Measurements from ENCODE around the gene CORO6. TPM values are rescaled to one million over a fixed set of nuclear protein-coding genes. Genes with fewer than 3 reads are reported as not detected.
A peak's percentile ranks its signal among the peaks of the same experiment; 100 is the strongest.

The CORO6 gene
- polyA plus RNA-seq, 2 of the 4 experiments (the other 2 are of a cell fraction) = 5.0 to 10.1 TPM

GRCh38 chr17:29593591-29594518, 28.9 kb downstream of the CORO6 start (continued):
- no peak for TF ChIP-seq BHLHE40 (IDR thresholded peaks at IDR 0.05; ENCODE audit: low read depth, low read length)

- FAIRE-seq = no peak
- Histone ChIP-seq H3K4me2 (peak within 1 kb of the TSS; percentile 95), H3K27ac (peak within 1 kb of the TSS; percentile 95 to 96), H3K9me3 (no peaks in the 10 kb centered on the region), H3K4me1 (peaks cover 41% of the 10 kb centered on the region), H3K4me3 (peak within 1 kb of the TSS; percentile 82)
- TF ChIP-seq CHD4 (IDR thresholded peaks at IDR 0.05; ENCODE audit: borderline replicate concordance) (0 out of 2 replicates have a peak, but pooled peaks have one; percentile 37), MAX (IDR thresholded peaks at IDR 0.05) (peak; percentile 34; the same call in 1 of the 2 replicates), USF2 (IDR thresholded peaks at IDR 0.05) (no peak), POLR2A (IDR thresholded peaks at IDR 0.05; ENCODE audit: low read length) (peak; percentile 15; the same call in 1 of the 2 replicates), REST (IDR thresholded peaks at IDR 0.05) (peak; percentile 28; the same call in 1 of the 2 replicates)
- CTCF ChIA-PET = interaction anchor here (0.6 to 11.5 kb wide), 24 partner anchors 8 to 640 kb away, joined by 3 to 474 read pairs (median 4); partner anchors contain the start of genes ABHD15 and TP53I13
- POLR2A ChIA-PET = interaction anchor here (0.5 to 3.0 kb wide), 8 partner anchors 9 to 642 kb away, joined by 3 to 21 read pairs (median 4); partner anchors contain the start of genes ABHD15, NUFIP2, PHF12 and TP53I13
- peak in 1 of 2 experiments; percentile 66 for DNase-seq (ENCODE audit: low read depth in 1 of 2, low spot score in 1 of 2)
- WGBS (ENCODE audit: missing lambda C conversion rate) = 2% methylated on average over 12 of the region's 96 CpGs
- peak in 1 of 2 experiments; percentile 9; a peak in 2 of 6 replicates for ATAC-seq
Observed at GRCh38 chr17:29592850-29593551, 29.7 kb downstream of the CORO6 start, which contains the start of gene ANKRD13B. Gene ANKRD13B, plus strand, starts transcription at chr17:29593132. Its CDS starts 490 bp downstream, at chr17:29593622.

GRCh38 chr17:29591737-29592608, 30.7 kb downstream of the CORO6 start:
- peaks cover 51% of the 10 kb centered on the region for H3K4me1 ChIP-seq
- H3K27ac ChIP-seq = peak overlapping the region; percentile 95 to 96
- FAIRE-seq = peak; percentile 91
- peak overlapping the region; percentile 95 for H3K4me2 ChIP-seq
- ATAC-seq = peak; percentile 56 to 82
- H3K4me3 ChIP-seq = peak overlapping the region; percentile 82
- H3K9me3 ChIP-seq = no peaks in the 10 kb centered on the region
- WGBS (ENCODE audit: missing lambda C conversion rate) = 6% methylated on average over 25 of the region's 25 CpGs
- peak; percentile 95 for DNase-seq (ENCODE audit: low read depth in 1 of 2, low spot score in 1 of 2)
- ChIA-PET POLR2A (interaction anchor here (1.0 to 3.0 kb wide), 14 partner anchors 8 to 641 kb away, joined by 3 to 21 read pairs (median 4); partner anchors contain the start of genes ABHD15, CORO6, NUFIP2 and PHF12), CTCF (interaction anchor here (0.6 to 11.5 kb wide), 54 partner anchors 9 to 638 kb away, joined by 3 to 474 read pairs (median 4); partner anchors contain the start of genes ABHD15, EFCAB5, MYO18A and TP53I13)
- peak; percentile 54 for TF ChIP-seq PBX3 (IDR thresholded peaks at IDR 0.05)
- TF ChIP-seq POLR2A (IDR thresholded peaks at IDR 0.05; ENCODE audit: low read length) = peak; percentile 34; the same call in 1 of the 2 replicates
- peak; percentile 93 to 98 for TF ChIP-seq RAD21 (conservative IDR thresholded peaks at IDR 0.05 in 1 of 2, IDR thresholded peaks at IDR 0.05 in 1 of 2)
- peak; percentile 99 for TF ChIP-seq CTCF (IDR thresholded peaks at IDR 0.05)
- no peak; the same call in 1 of the 2 replicates for TF ChIP-seq ZC3H11A (IDR thresholded peaks at IDR 0.05)
- TF ChIP-seq HDAC2 (IDR thresholded peaks at IDR 0.05) = no peak
- TF ChIP-seq GATA3 (IDR thresholded peaks at IDR 0.05; ENCODE audit: borderline replicate concordance) = 0 out of 2 replicates have a peak, but pooled peaks have one; percentile 2
- TF ChIP-seq MAZ (IDR thresholded peaks at IDR 0.05; ENCODE audit: borderline replicate concordance, low read depth, low read length) = peak; percentile 96; the same call in 1 of the 2 replicates
- peak; percentile 95 for TF ChIP-seq SMC3 (IDR thresholded peaks at IDR 0.05)
- peak in 1 of 2 experiments; percentile 2; a peak in 1 of 4 replicates for TF ChIP-seq CEBPB (IDR thresholded peaks at IDR 0.05)
- TF ChIP-seq RARB (CRISPR knock-in tag; IDR thresholded peaks at IDR 0.05) = no peak
- TF ChIP-seq HMGXB4 (CRISPR knock-in tag; IDR thresholded peaks at IDR 0.05; ENCODE audit: borderline replicate concordance) = 0 out of 2 replicates have a peak, but pooled peaks have one; percentile 1

Data from A549 (cell line).